Measurements from ENCODE around the gene RABGAP1L. TPM values are rescaled to one million over a fixed set of nuclear protein-coding genes. Genes with fewer than 3 reads are reported as not detected.

The RABGAP1L gene
- polyA plus RNA-seq, 1 donor (not counting 4 experiments of a cell fraction or from before 2014, with no cell fraction given) = 24.2 TPM

GRCh38 chr1:174269989-174270651 is 110.8 kb downstream of the RABGAP1L start:
- H3K79me2 ChIP-seq (ENCODE audit: control insufficient read depth, insufficient read depth, low read length) = no peaks in the 10 kb centered on the region
- no peak for DNase-seq (ENCODE audit: low read depth, low spot score)
- H3K9ac ChIP-seq (ENCODE audit: control insufficient read depth, extremely low read depth, insufficient read depth, low read length) = no peak overlapping the region
- H4K20me1 ChIP-seq (ENCODE audit: control insufficient read depth, extremely low read depth, insufficient read depth, low read length) = no peaks in the 10 kb centered on the region
- TF ChIP-seq EZH2 (IDR thresholded peaks at IDR 0.05; ENCODE audit: low read length) (no peak), CTCF (optimal IDR thresholded peaks at IDR 0.05 in 1 of 3, IDR thresholded peaks at IDR 0.05 in 1 of 3, conservative IDR thresholded peaks at IDR 0.05 in 1 of 3; ENCODE audit: extremely low read depth in 1 of 3, insufficient read depth in 2 of 3, low read length in 3 of 3) (no peak)
- H3K36me3 ChIP-seq (ENCODE audit: control insufficient read depth in 2 of 2, extremely low read depth in 1 of 2, insufficient read depth in 2 of 2, low read length in 2 of 2) = no peaks in the 10 kb centered on the region
- no peaks in the 10 kb centered on the region for H3K27me3 ChIP-seq (ENCODE audit: control insufficient read depth, extremely low read depth, insufficient read depth, low read length)
- no peaks in the 10 kb centered on the region for H3K4me1 ChIP-seq (ENCODE audit: control insufficient read depth, extremely low read depth, insufficient read depth, low read length)
- no peak overlapping the region for H3K4me2 ChIP-seq (ENCODE audit: control insufficient read depth, extremely low read depth, insufficient read depth, low read depth, low read length)
- H3K9me3 ChIP-seq (ENCODE audit: control insufficient read depth, low read depth, low read length) = no peaks in the 10 kb centered on the region
- no peak for FAIRE-seq
- no peaks in the 10 kb centered on the region for H3K9me1 ChIP-seq (ENCODE audit: control insufficient read depth, extremely low read depth, insufficient read depth, low read length)
- no peak overlapping the region for H2AFZ ChIP-seq (ENCODE audit: control insufficient read depth, low read length)
- H3K27ac ChIP-seq (ENCODE audit: control insufficient read depth, insufficient read depth, low read length) = no peak overlapping the region
- no peak overlapping the region for H3K4me3 ChIP-seq (ENCODE audit: control insufficient read depth in 2 of 3, extremely low read depth in 1 of 3, insufficient read depth in 2 of 3, low read depth in 1 of 3, low read length in 3 of 3)
- dilution Hi-C loops (cut with MboI; ENCODE audit: extremely low pct_ligation_motif_present, low sequenced_read_pairs) = loop anchor here (25.0 kb wide), 1 partner anchor 467 kb away; no protein-coding TSS in a partner anchor

- no peak overlapping the region for H3K4me2 ChIP-seq (ENCODE audit: control insufficient read depth, extremely low read depth, insufficient read depth, low read depth, low read length)
- H3K9me3 ChIP-seq (ENCODE audit: control insufficient read depth, low read depth, low read length) = no peaks in the 10 kb centered on the region
- TF ChIP-seq EZH2 (IDR thresholded peaks at IDR 0.05; ENCODE audit: low read length) (no peak), CTCF (optimal IDR thresholded peaks at IDR 0.05 in 1 of 3, IDR thresholded peaks at IDR 0.05 in 1 of 3, conservative IDR thresholded peaks at IDR 0.05 in 1 of 3; ENCODE audit: extremely low read depth in 1 of 3, insufficient read depth in 2 of 3, low read length in 3 of 3) (no peak)
- H3K4me3 ChIP-seq (ENCODE audit: control insufficient read depth in 2 of 3, extremely low read depth in 1 of 3, insufficient read depth in 2 of 3, low read depth in 1 of 3, low read length in 3 of 3) = no peak overlapping the region
- dilution Hi-C loops (cut with MboI; ENCODE audit: extremely low pct_ligation_motif_present, low sequenced_read_pairs) = loop anchor here (25.0 kb wide), 1 partner anchor 464 kb away; no protein-coding TSS in a partner anchor
- H2AFZ ChIP-seq (ENCODE audit: control insufficient read depth, low read length) = no peak overlapping the region
- H3K27me3 ChIP-seq (ENCODE audit: control insufficient read depth, extremely low read depth, insufficient read depth, low read length) = no peaks in the 10 kb centered on the region
- FAIRE-seq (no peak), DNase-seq (ENCODE audit: low read depth, low spot score) (no peak)
- H3K36me3 ChIP-seq (ENCODE audit: control insufficient read depth in 2 of 2, extremely low read depth in 1 of 2, insufficient read depth in 2 of 2, low read length in 2 of 2) = no peaks in the 10 kb centered on the region
- no peak overlapping the region for H3K27ac ChIP-seq (ENCODE audit: control insufficient read depth, insufficient read depth, low read length)
- no peaks in the 10 kb centered on the region for H3K79me2 ChIP-seq (ENCODE audit: control insufficient read depth, insufficient read depth, low read length)
- no peaks in the 10 kb centered on the region for H4K20me1 ChIP-seq (ENCODE audit: control insufficient read depth, extremely low read depth, insufficient read depth, low read length)
- no peak overlapping the region for H3K9ac ChIP-seq (ENCODE audit: control insufficient read depth, extremely low read depth, insufficient read depth, low read length)
- no peaks in the 10 kb centered on the region for H3K4me1 ChIP-seq (ENCODE audit: control insufficient read depth, extremely low read depth, insufficient read depth, low read length)
- H3K9me1 ChIP-seq (ENCODE audit: control insufficient read depth, extremely low read depth, insufficient read depth, low read length) = no peaks in the 10 kb centered on the region
Observed at GRCh38 chr1:174273190-174273589, 113.9 kb downstream of the RABGAP1L start.

All from keratinocyte (primary cell).